HG02938 (cell line): ENCODE data around the gene CLDN34.

Source experiments
- ATAC-seq: cut with Tn5 transposase; IDR thresholded peaks from one replicate; pipeline ENCODE4 v1.9.1; 2021; ENCODE audit warnings: mild to moderate bottlenecking, moderate library complexity; ENCODE audit not compliant: unreplicated experiment

The CLDN34 gene

GRCh38 chrX:9980401-9980800 lies 13.2 kb downstream of the CLDN34 start:
- ATAC-seq = no peak

DNA sequence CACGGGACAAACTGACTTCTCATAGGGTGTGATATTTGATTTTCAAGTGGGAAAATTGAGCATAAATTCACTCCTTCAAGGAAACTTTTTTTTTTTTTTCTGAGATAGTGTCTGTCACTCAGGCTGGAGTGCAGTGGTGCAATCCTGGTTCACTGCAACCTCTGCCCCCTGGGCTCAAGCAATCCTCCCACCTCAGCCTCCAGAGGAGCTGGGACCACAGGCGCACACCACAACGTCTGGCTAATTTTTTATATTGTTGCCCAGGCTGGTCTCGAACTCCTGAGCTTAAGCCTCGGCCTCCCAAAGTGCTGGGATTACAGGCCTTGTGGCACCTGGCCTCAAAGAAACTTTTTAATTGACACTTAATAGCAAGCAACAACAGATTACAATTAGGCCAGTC lies 13.8 kb downstream of the CLDN34 start:
- ATAC-seq = no peak

- no peak for ATAC-seq
Observed at GRCh38 chrX:9983441-9983840, 16.3 kb downstream of the CLDN34 start.

- ATAC-seq = no peak
Observed at GRCh38 chrX:9983846-9984245, 16.7 kb downstream of the CLDN34 start.

- no peak for ATAC-seq
Observed at GRCh38 chrX:9988762-9989161, 21.6 kb downstream of the CLDN34 start.

GRCh38 chrX:9992061-9992460 lies 24.9 kb downstream of the CLDN34 start:
- ATAC-seq = no peak

DNA sequence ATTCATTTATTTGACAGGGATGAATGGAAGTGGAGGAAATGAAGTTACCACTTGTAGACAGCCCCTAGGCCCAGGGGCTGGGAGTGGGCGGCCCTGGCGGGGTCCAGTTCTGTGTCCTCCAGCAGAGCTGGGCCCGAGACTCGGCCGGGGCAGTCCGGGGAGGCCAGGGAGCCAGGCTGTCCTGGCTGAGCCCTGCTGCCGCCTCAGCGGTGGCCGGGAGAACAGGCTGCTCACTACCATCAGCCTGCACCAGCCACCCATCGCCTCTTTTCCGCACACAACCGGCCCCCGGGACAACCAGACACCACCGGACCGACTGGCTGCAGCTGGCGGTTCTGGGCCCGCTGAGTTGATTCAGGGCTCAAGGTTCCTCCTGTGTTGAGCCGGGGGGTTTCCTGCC lies 25.6 kb downstream of the CLDN34 start:
- no peak for ATAC-seq

DNA sequence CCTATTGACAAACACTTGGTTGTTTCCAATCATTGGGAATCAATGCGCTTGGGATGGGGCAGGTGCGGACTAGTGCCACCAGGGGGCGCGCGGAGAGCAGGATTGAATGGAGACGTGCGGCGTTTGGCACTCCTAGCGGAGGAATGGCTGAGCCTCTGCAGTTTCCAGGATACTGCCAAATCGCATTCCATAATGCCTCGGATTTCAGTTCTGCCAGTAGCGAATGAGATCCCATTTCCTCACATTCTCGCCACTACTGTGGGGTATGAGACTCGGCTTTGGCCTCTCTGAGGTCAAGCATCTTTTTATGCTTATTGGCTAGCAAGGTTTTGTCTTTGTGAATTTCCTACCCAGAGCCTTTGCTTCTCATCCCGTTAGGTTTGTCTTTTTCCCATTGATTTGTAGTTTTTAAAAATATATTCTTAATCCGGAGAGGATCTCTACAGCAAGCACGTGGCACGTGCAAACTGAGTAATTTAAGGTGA lies 28.7 kb downstream of the CLDN34 start:
- ATAC-seq = no peak

- no peak for ATAC-seq
Observed at GRCh38 chrX:9997041-9997440, 29.9 kb downstream of the CLDN34 start.

DNA sequence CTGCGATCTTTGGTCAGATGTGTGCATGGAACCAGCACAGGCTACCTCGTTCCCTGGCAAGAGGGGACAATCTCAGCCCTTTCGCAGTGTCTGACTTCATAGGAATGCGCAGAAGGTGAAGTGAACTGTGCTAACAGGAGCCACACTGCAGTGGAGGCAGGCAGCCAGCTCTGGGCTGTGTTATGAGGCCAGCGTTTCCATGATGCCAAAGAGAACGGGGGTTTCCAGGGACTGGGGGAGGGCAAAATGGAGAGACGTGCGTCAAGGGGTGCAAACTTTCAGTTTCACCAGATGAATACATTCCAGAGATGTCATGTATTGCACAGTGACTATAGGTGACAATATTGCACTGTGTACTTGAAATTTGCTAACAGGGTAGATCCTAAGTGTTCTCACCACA lies 30.4 kb downstream of the CLDN34 start:
- peak; percentile 85 for ATAC-seq

DNA sequence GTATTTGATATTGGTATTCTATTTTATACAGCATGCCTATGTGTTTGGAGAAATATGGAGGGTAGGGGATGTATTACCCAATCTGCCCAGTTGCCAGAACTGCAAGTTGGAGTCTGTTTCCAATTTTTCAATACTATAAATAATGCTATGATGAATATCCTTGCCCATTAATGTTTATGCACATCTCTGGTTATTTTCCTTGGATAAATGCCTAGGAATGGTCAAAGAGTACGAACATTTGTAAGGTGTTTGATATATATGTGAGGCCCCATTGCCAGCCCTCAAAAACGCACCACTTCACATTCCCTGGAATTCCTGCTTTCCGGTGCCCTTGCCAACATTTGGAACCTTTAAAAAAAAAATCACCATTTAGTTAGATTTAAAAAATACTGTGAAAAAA lies 34.3 kb downstream of the CLDN34 start:
- no peak for ATAC-seq

- no peak for ATAC-seq
Observed at GRCh38 chrX:10004832-10005475, 37.8 kb downstream of the CLDN34 start.

- no peak for ATAC-seq
Observed at GRCh38 chrX:10006086-10006485, 38.9 kb downstream of the CLDN34 start.

- no peak for ATAC-seq
Observed at GRCh38 chrX:10006770-10007169, 39.6 kb downstream of the CLDN34 start.

GRCh38 chrX:10007621-10008020 lies 40.5 kb downstream of the CLDN34 start:
- no peak for ATAC-seq

- ATAC-seq = no peak
Observed at GRCh38 chrX:10008483-10009056, 41.4 kb downstream of the CLDN34 start.

DNA sequence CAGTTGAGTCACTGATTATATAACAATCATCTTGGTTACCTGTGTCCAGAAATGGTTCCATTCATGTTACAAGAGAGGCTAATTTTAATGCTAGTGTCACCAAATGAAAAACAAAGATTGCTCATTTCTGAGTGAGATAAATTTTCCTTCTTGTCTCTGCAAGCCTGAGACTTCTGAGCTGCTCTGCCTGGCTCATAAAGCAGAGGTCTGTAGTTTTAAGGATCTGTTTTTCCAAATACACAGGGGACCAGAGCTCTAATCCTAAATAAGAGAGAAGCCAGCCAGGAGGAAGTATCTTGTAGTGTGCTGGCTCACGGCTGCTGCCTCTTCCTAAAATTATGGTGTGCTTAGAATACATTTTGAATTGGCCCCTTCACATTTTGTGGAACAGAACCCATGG lies 42.6 kb downstream of the CLDN34 start:
- no peak for ATAC-seq

- ATAC-seq = no peak
Observed at GRCh38 chrX:10010686-10011085, 43.5 kb downstream of the CLDN34 start.

- ATAC-seq = no peak
Observed at GRCh38 chrX:10011261-10011931, 44.2 kb downstream of the CLDN34 start.

DNA sequence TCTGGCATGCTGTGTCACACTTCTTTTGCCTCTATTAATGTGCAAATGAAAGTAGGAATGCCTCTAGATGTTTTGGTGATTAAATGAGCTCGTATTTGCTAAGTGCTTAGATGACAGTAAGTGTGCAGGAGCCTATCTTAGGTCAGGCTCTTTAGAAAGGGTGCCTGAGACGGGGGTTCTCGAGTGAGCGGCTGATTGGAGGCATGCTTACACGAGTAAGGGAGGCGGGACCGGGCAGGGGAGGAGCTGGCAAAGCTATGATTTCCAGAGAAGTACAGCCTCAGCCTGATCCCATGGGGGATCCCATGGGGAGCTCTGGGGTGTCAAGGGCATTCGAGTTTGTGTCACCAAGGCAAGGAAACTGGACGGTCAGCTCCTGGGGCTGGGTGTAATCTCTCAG lies 44.8 kb downstream of the CLDN34 start:
- ATAC-seq = no peak

- peak; percentile 78 for ATAC-seq
Observed at GRCh38 chrX:10014462-10015354, 47.5 kb downstream of the CLDN34 start.
